Measurements from ENCODE around the gene NLRP11. TPM values are rescaled to one million over a fixed set of nuclear protein-coding genes. Genes with fewer than 3 reads are reported as not detected.

NLRP11 gene
- total RNA-seq, 1 donor from 2014 or later: not detected

DNA sequence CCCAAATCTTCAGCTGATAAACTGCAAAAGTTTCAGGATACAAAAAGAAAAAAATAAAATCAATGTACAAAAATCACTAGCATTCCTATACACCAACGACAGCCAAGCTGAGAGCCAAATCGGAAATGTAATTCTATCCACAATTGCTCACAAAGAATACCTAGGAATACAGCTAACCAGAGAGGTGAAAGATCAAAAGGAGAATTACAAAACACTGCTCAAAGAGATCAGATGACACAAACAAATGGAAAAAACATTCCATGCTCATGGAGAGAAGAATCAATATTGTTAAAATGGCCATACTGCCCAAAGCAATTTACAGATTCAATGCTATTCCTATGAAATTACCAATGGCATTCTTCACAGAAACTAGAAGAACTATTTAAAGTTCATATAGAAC is 29.5 kb downstream of the NLRP11 start:
- Mint-ChIP-seq H3K36me3 (ENCODE audit: unreplicated experiment) (no peaks in the 10 kb centered on the region), H3K4me1 (ENCODE audit: unreplicated experiment) (no peaks in the 10 kb centered on the region), H3K27me3 (ENCODE audit: unreplicated experiment) (no peaks in the 10 kb centered on the region), H3K4me3 (ENCODE audit: unreplicated experiment) (no peak overlapping the region), H3K9me3 (ENCODE audit: unreplicated experiment) (peaks cover 50% of the 10 kb centered on the region), H3K27ac (ENCODE audit: unreplicated experiment) (no peak overlapping the region)
- TF ChIP-seq, protein P1, sequence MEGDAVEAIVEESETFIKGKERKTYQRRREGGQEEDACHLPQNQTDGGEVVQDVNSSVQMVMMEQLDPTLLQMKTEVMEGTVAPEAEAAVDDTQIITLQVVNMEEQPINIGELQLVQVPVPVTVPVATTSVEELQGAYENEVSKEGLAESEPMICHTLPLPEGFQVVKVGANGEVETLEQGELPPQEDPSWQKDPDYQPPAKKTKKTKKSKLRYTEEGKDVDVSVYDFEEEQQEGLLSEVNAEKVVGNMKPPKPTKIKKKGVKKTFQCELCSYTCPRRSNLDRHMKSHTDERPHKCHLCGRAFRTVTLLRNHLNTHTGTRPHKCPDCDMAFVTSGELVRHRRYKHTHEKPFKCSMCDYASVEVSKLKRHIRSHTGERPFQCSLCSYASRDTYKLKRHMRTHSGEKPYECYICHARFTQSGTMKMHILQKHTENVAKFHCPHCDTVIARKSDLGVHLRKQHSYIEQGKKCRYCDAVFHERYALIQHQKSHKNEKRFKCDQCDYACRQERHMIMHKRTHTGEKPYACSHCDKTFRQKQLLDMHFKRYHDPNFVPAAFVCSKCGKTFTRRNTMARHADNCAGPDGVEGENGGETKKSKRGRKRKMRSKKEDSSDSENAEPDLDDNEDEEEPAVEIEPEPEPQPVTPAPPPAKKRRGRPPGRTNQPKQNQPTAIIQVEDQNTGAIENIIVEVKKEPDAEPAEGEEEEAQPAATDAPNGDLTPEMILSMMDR (IDR thresholded peaks at IDR 0.05): no peak
- DNase-seq (ENCODE audit: extremely low spot score, unreplicated experiment): no peak

DNA sequence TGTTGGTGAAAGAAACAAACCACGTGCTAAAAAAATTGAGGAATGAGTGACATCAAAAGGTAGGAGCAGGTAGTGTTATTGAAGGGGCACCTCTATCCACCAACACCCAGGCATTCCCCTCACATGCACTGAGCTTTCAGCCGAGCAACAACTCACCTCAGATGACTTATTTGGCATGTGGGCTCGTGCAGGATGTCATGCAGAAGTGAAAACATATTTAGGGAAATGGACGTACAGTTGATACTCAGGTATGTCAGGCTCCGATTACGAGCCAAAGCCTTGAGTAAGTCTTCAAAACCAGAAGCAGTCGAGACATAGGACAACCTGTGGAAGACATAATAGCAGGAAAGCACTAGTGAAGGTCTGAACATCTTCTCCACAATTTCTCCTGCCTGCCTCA is 30.4 kb downstream of the NLRP11 start:
- H3K4me3 Mint-ChIP-seq (ENCODE audit: unreplicated experiment): no peak overlapping the region
- no peaks in the 10 kb centered on the region for H3K36me3 Mint-ChIP-seq (ENCODE audit: unreplicated experiment)
- no peak overlapping the region for H3K27ac Mint-ChIP-seq (ENCODE audit: unreplicated experiment)
- TF ChIP-seq, protein P1 (IDR thresholded peaks at IDR 0.05): no peak
- H3K4me1 Mint-ChIP-seq (ENCODE audit: unreplicated experiment): no peaks in the 10 kb centered on the region
- peaks cover 48% of the 10 kb centered on the region for H3K9me3 Mint-ChIP-seq (ENCODE audit: unreplicated experiment)
- peak; percentile 40 for DNase-seq (ENCODE audit: extremely low spot score, unreplicated experiment)
- H3K27me3 Mint-ChIP-seq (ENCODE audit: unreplicated experiment): no peaks in the 10 kb centered on the region

DNA sequence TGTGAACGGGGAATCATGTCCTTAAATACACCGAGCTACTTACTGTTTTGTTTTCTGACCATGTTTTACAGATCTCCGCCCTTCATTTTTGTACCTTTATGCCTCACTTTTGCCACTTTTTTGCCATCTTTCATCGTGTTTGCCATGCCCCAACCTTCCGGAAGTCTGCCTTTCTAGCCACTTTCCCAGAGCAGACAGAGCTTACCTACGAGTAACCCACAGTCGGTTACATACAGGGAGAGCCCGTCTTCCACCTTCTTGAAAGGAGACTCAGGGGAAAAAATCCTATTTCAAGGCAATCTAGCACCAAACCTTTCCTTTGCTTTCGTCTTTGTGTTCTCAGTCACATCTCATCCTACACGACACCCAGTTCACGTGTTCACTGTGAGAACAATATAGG is 36.8 kb downstream of the NLRP11 start:
- TF ChIP-seq, protein P1 (IDR thresholded peaks at IDR 0.05): no peak
- Mint-ChIP-seq H3K27me3 (ENCODE audit: unreplicated experiment) (no peaks in the 10 kb centered on the region), H3K9me3 (ENCODE audit: unreplicated experiment) (peaks cover 40% of the 10 kb centered on the region), H3K36me3 (ENCODE audit: unreplicated experiment) (no peaks in the 10 kb centered on the region), H3K4me1 (ENCODE audit: unreplicated experiment) (no peaks in the 10 kb centered on the region), H3K4me3 (ENCODE audit: unreplicated experiment) (no peak overlapping the region), H3K27ac (ENCODE audit: unreplicated experiment) (no peak overlapping the region)
- DNase-seq (ENCODE audit: extremely low spot score, unreplicated experiment): peak; percentile 56

DNA sequence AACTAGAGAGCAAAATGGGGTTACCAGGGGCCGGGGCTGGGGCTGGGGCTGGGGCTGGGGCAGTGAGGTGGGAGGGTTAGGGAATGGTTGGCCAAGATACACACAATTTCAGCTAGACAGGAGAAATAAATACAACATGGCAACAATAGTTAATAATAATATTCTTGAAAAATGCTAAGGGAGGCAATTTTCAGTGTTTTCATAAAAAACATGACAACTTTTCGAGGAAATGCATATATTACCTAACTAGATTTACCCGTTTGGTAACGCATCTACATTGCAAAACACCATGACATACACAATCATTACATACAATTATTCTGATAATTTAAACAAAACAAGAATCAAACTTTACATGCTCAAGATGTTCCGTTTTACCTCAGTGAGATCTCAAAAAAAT is 50.7 kb downstream of the NLRP11 start:
- no peaks in the 10 kb centered on the region for H3K4me1 Mint-ChIP-seq (ENCODE audit: unreplicated experiment)
- H3K27ac Mint-ChIP-seq (ENCODE audit: unreplicated experiment): no peak overlapping the region
- no peak for DNase-seq (ENCODE audit: extremely low spot score, unreplicated experiment)
- H3K27me3 Mint-ChIP-seq (ENCODE audit: unreplicated experiment): no peaks in the 10 kb centered on the region
- H3K4me3 Mint-ChIP-seq (ENCODE audit: unreplicated experiment): no peak overlapping the region
- TF ChIP-seq, protein P1 (IDR thresholded peaks at IDR 0.05): no peak
- H3K9me3 Mint-ChIP-seq (ENCODE audit: unreplicated experiment): peaks cover 34% of the 10 kb centered on the region
- no peaks in the 10 kb centered on the region for H3K36me3 Mint-ChIP-seq (ENCODE audit: unreplicated experiment)

DNA sequence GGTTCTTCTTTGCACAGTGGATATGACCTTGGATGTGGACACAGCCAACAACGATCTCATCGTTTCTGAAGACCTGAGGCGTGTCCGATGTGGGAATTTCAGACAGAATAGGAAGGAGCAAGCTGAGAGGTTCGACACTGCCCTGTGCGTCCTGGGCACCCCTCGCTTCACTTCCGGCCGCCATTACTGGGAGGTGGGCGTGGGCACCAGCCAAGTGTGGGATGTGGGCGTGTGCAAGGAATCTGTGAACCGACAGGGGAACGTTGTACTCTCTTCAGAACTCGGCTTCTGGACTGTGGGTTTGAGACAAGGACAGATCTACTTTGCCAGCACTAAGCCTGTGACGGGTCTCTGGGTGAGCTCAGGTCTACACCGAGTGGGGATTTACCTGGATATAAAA is 53.5 kb downstream of the NLRP11 start:
- Mint-ChIP-seq H3K27ac (ENCODE audit: unreplicated experiment) (no peak overlapping the region), H3K9me3 (ENCODE audit: unreplicated experiment) (peaks cover 37% of the 10 kb centered on the region)

More for the DNA sequence above, 53.5 kb downstream of the NLRP11 start:
- TF ChIP-seq, protein P1 (IDR thresholded peaks at IDR 0.05): no peak
- peak; percentile 57 for DNase-seq (ENCODE audit: extremely low spot score, unreplicated experiment)
- H3K36me3 Mint-ChIP-seq (ENCODE audit: unreplicated experiment): no peaks in the 10 kb centered on the region
- no peaks in the 10 kb centered on the region for H3K27me3 Mint-ChIP-seq (ENCODE audit: unreplicated experiment)
- H3K4me1 Mint-ChIP-seq (ENCODE audit: unreplicated experiment): no peaks in the 10 kb centered on the region
- no peak overlapping the region for H3K4me3 Mint-ChIP-seq (ENCODE audit: unreplicated experiment)

Data from osteocyte (in vitro differentiated cells).